ENCODE measurements around the gene OVAAL. TPM values are rescaled to one million over a fixed set of nuclear protein-coding genes. Genes with fewer than 3 reads are reported as not detected.

OVAAL gene
- total RNA-seq (2022; extraction: Qiagen RNA extraction; ENCODE audit: low read depth) = 0.08 to 0.13 TPM (median 0.09 TPM) in 3 of 5 replicates, not detected in the others

DNA sequence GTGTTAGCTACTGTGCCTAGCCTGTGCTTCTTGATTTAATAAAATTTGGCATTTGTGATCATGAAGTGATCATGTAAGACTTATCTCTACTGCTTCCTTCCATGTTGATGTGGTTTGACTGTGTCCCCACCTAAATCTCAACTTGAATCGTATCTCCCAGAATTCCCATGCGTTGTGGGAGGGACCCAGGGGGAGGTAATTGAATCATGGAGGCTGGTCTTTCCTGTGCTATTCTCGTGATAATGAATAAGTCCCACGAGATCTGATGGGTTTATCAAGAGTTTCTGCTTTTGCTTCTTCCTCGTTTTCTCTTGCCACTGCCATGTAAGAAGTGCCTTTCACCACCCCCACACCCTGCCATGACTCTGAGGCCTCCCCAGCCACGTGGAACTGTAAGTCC lies at the start of gene OVAAL:
Gene OVAAL, plus strand, starts transcription at position 301 of the 400 bp plus-strand sequence.

Other genes with a start within 250 kb of the OVAAL start
- 50.5 to 59.3 TPM (median 57.5 TPM) in 5 replicates for gene ACBD6, start 56.4 kb upstream of the OVAAL start, total RNA-seq (2022; extraction: Qiagen RNA extraction; ENCODE audit: low read depth)
- 17.7 to 31.2 TPM (median 26.5 TPM) in 5 replicates for gene XPR1, start 73.1 kb downstream of the OVAAL start, total RNA-seq (2022; extraction: Qiagen RNA extraction; ENCODE audit: low read depth)